C1 segment of cervical spinal cord (tissue), 14 donors: Measurements from ENCODE around the gene OR13H1.
"Not testable (repeated sequence)": the region's sequence is repeated elsewhere in the genome, so short reads cannot be mapped to it uniquely, and the experiment has no call there.

Experiments used
- DNase-seq, 14 donors: peaks; one replicate each; lab custom pipeline; 2025; lab: John Stamatoyannopoulos, UW

OR13H1 gene

GRCh38 chrX:131543774-131544173 is at the start of gene OR13H1:
Gene OR13H1, plus strand, starts transcription at chrX:131544074. Its CDS starts 0 bp downstream, at chrX:131544074.
- no peak for DNase-seq

DNA sequence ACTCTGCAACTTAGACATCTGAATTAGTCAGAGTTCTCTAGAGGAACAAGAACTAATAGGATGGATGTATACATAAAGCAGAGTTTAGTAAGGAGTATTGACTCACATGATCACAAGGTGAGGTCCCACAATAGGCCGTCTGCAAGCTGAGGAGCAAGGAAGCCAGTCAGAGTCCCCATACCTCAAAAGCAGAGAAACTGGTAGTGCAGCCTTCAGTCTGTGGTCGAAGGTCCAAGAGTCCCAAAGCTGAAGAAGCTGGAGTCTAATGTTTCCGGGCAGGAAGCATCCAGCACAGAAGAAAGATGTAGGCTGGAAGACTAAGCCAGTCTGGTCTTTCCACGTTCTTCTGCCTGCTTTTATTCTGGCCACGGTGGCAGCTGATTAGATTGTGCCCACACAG is 42.3 kb upstream of the OR13H1 start:
- DNase-seq: not testable (repeated sequence)

DNA sequence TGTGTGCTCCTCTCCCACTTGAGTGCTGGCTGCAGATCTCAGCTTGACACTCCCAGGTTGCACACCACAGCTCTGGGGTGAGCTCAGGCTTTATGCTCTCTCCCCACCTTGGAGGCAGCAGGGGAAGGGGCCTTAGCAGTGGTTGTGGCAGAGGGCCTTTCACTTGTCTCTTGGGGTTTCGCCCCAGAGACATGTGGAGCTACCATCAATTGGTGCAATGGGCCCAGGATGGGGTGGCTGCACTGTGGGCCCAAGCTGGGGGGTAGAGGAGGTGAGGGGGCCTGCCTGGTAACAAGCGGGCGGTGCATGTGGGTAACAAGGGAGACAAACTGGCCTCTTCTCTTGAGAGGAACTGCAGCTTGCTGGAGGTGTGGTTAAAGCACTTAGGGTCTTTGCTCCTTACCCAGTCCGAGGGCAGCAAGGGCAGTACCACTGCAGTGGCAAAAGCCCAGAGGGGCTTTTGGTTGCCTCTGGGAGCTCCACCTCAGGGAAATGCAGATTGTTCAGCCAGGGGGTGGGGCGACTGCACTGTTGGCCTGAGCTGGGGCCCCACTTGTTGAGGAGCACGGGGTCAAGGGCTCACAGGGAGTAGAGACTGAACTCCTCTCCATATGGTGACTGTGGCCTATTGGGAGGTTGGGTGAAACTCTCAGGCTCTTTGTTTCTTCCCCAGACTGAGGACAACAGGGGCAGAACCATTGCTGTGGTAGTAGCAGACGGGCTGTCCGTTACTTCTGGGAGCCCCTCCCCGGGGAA is 30.5 kb upstream of the OR13H1 start:
- no peak for DNase-seq

- no peak for DNase-seq
Observed at GRCh38 chrX:131521824-131522223, 22.1 kb upstream of the OR13H1 start.

DNA sequence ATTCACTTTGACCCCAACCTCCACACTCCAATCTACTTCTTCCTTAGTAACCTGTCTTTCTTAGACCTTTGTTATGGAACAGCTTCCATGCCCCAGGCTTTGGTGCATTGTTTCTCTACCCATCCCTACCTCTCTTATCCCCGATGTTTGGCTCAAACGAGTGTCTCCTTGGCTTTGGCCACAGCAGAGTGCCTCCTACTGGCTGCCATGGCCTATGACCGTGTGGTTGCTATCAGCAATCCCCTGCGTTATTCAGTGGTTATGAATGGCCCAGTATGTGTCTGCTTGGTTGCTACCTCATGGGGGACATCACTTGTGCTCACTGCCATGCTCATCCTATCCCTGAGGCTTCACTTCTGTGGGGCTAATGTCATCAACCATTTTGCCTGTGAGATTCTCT is 344 bp downstream of the OR13H1 start:
- no peak for DNase-seq

GRCh38 chrX:131549011-131549410 is 5.1 kb downstream of the OR13H1 start:
- DNase-seq: no peak

- DNase-seq: not testable (repeated sequence)
Observed at GRCh38 chrX:131552453-131552852, 8.6 kb downstream of the OR13H1 start.

DNA sequence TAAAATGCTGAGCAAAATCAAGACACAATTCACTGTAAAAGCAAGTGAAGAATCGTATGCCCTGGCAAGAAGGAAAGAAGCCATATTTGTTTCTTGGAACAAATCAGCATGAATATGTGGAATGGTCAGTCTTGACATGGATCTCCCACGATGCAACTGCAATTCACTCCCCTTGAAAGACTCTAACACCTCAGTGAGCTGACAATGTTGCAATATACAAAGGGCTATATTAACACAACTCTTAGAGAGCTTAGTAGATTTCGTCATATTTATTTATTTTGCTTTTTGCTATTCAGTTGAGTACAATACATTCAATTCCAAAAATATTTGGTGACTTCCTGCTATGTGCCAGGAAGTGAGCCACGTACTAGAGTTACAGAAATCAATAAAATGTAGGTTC is 14.7 kb downstream of the OR13H1 start:
- DNase-seq: no peak

DNA sequence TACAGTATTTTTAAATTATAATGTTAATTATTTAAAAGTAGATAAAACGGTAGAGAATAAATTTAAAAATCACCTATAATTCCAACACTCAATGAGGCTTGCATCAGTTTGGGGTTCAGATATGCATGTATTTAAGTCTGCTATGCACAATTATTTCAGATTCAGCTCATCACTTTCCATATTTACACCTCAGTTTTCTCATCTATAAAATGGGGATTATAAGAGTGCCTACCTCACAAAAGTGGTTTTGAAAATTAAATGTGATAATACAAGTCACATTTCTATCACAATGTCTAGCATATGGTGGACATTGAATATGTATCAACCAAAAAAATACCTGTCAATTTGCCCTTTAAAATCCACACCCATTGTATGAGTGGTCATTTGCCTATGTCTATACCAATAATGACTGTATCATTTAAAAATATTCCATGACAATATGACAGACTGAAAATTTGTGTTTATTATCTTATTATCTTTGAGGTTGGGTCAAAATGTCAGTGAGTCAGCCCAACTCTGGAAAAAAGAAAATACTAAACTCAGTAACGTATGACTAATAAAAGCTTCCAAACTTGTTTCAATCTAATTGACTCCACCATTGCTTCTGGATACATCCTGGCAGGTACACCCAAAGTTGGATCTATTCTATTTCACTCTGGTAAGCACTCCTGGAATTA is 20.8 kb downstream of the OR13H1 start:
- DNase-seq: no peak

- no peak for DNase-seq
Observed at GRCh38 chrX:131565909-131566308, 22.0 kb downstream of the OR13H1 start.

- DNase-seq: no peak
Observed at GRCh38 chrX:131571348-131571747, 27.5 kb downstream of the OR13H1 start.

GRCh38 chrX:131572372-131573014 is 28.6 kb downstream of the OR13H1 start:
- DNase-seq: no peak

DNA sequence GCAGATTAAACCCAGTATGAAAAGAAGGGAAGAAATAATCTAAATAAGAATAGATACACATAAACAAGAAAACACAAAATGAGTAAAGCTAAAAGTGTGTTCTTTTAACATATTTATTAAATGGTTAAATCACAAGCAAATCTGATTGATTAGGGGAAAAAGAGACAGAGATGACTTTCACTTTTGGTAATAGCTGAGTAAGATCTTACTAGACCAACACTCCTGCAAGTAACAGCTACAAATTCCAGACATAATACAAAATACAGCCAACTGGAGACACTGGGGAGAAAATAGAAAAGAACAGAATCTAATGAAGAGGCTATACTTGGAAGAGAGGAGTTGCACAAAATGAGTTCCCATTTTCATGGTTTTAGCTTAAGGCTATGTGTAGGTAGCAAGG is 33.5 kb downstream of the OR13H1 start:
- DNase-seq: no peak

GRCh38 chrX:131577999-131578734 is 34.3 kb downstream of the OR13H1 start:
- no peak for DNase-seq

GRCh38 chrX:131578735-131579367 is 35.0 kb downstream of the OR13H1 start:
- not testable (repeated sequence) for DNase-seq

- no peak for DNase-seq
Observed at GRCh38 chrX:131588995-131589394, 45.1 kb downstream of the OR13H1 start.
